Hepatocyte (in vitro differentiated cells): ENCODE measurements around the gene HEXIM2.

Experiments used
- EZH2 ChIP-seq: fragments of 200-600 bp; sonication (generic); IDR thresholded peaks from 2 replicates; pipeline ENCODE4 v1.6.1; 2016; ENCODE audit warnings: antibody characterized with exemption, mild to moderate bottlenecking, borderline replicate concordance
- TF ChIP-seq, protein P1 (sequence below): fragments of 200-600 bp; sonication (generic); IDR thresholded peaks from 2 replicates; pipeline ENCODE4 v1.5.1; 2016; ENCODE audit warnings: antibody characterized with exemption, mild to moderate bottlenecking; ENCODE audit not compliant: poor library complexity

DNA sequence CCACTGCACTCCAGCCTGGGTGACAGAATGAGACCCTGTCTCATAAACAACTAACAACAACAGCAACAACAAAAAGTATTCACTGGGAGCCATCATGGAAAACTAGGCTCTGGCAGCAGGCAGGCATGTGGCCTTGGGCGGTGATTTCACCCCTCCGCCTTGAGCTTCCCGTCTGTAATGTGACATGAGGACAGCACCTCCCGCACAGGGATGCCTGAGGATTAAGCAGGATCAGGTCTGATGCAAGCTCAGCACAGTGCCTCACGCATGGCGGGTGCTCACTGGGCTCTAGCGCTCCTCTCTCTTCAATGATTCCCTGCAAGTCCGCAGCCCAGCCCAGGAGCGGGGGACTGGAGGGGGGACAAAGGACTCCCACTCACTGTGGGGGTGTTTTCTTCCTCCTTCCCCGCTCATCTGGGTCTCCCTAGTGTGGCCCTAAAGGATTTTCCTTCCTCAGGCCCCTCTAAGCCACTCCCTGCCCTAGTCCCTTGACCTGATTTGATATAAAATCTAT is 32.2 kb upstream of the HEXIM2 start:
- no peak for TF ChIP-seq EZH2
- TF ChIP-seq, protein P1, sequence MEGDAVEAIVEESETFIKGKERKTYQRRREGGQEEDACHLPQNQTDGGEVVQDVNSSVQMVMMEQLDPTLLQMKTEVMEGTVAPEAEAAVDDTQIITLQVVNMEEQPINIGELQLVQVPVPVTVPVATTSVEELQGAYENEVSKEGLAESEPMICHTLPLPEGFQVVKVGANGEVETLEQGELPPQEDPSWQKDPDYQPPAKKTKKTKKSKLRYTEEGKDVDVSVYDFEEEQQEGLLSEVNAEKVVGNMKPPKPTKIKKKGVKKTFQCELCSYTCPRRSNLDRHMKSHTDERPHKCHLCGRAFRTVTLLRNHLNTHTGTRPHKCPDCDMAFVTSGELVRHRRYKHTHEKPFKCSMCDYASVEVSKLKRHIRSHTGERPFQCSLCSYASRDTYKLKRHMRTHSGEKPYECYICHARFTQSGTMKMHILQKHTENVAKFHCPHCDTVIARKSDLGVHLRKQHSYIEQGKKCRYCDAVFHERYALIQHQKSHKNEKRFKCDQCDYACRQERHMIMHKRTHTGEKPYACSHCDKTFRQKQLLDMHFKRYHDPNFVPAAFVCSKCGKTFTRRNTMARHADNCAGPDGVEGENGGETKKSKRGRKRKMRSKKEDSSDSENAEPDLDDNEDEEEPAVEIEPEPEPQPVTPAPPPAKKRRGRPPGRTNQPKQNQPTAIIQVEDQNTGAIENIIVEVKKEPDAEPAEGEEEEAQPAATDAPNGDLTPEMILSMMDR, result no peak
